ENCODE data around the gene DLX1.
"Not testable (repeated sequence)": the region's sequence is repeated elsewhere in the genome, so short reads cannot be mapped to it uniquely, and the experiment has no call there.

The DLX1 gene

GRCh38 chr2:172098650-172099471 lies 13.6 kb downstream of the DLX1 start:
- no peak for DNase-seq (ENCODE audit: low read depth in 3 of 3)

- no peak for DNase-seq (ENCODE audit: low read depth in 3 of 3)
These were observed 14.3 kb downstream of the DLX1 start for GRCh38 chr2:172099472-172100079.

GRCh38 chr2:172100080-172100934 lies 15.0 kb downstream of the DLX1 start:
- DNase-seq (ENCODE audit: low read depth in 3 of 3): no peak

DNA sequence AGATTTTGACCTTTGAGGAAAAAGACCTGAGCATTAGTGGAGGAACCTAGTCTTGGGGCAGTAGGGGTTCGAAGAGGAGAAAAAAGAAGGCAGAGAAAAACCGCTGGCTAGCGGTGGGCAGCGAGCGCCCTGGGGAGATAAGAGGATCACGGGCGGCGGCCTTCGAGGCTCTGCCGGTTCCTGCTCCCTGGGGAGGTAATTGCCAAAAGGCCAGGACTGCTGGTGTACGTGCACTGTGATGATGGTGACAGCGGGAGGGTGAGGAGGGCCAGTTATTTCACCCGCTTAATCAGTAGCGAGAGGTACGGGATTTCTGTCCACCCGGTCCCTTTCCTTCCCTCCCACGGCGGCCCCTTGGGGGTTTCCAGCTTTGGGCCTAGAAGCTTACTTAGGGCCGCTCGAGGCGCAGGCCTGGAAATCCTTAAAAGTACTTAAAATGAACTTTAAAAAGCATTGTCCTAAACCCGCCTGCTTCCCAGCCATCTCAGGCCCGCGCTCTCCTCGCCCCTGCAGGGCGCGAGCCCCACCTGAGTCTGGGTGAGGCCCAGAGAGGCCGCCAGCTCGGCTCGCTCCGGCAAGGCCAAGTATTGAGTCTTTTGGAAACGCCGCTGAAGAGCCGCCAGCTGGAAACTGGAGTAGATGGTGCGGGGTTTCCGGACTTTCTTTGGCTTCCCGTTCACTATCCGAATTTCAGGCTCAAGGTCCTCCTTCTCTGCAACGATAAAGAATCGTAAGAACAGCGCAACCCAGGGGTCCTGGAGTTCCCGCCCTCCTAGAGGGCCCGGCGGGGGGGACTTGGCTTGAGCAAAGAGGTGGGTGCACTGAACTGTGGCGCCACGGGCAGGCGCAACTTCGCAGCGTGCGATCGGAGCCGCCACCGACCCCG lies 15.9 kb downstream of the DLX1 start:
- DNase-seq (ENCODE audit: low read depth in 3 of 3): no peak

- DNase-seq (ENCODE audit: low read depth in 3 of 3): no peak
These were observed 16.6 kb downstream of the DLX1 start for GRCh38 chr2:172101821-172102390.

DNA sequence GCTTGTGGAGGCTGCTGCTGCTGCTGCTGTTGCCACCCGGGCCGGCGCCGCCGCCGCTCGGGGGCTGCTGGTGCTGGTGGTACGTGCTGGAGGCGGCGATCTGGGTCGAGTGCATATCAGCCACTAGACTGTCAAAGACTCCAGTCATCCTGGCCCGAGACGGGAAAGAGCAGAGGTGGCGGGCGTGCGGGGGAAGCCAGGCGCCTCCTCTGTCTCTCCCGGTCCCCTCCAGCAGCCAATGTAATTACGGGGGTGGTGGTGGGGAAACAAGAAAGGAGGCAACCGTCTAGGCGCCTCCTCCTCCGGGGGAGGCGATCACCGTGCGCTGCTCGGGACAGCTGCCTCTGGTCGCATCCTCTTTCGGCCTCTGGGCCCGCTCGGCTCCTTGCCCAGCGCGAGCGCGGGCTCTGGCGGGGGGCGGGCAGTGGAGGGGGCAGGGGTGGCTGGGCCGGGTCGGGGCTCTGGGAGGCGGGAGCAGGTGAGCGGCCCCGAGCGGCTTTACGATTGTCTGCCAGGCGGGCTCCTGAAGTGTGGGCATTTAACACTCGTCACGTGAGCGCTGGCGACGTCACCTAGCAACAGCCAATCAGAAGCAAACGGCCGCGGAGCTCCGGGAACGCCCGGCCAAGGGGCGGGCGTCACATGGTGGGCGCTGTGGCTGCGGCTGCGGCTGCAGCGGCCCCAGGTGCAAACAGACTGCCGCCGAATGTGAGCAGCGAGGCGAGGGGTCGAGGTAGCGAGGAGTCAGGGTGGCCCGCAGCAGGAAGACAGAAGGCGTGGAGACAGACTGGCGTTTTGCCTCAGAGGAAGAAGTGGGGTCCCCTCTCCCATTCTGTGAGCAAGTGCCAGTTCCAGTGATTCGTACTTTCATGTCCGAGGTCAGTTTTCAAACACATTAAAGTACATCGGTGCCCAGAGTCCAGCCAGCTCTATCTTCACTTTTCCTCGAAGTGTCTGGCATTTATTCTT lies 17.4 kb downstream of the DLX1 start, which contains the start of gene DLX2:
TSS of gene DLX2 (minus strand) at position 510 of the 969 bp plus-strand sequence. CDS start at position 148, 362 bp downstream.
- peak in 1 of 3 experiments; percentile 80 for DNase-seq (ENCODE audit: low read depth in 3 of 3)

- DNase-seq (ENCODE audit: low read depth in 3 of 3): peak in 1 of 3 experiments; percentile 67
These were observed 18.4 kb downstream of the DLX1 start for GRCh38 chr2:172103471-172104272.

- DNase-seq (ENCODE audit: low read depth in 3 of 3): no peak
These were observed 20.3 kb downstream of the DLX1 start for GRCh38 chr2:172105471-172106107.

- no peak for DNase-seq (ENCODE audit: low read depth in 3 of 3)
These were observed 21.0 kb downstream of the DLX1 start for GRCh38 chr2:172106108-172106961.

DNA sequence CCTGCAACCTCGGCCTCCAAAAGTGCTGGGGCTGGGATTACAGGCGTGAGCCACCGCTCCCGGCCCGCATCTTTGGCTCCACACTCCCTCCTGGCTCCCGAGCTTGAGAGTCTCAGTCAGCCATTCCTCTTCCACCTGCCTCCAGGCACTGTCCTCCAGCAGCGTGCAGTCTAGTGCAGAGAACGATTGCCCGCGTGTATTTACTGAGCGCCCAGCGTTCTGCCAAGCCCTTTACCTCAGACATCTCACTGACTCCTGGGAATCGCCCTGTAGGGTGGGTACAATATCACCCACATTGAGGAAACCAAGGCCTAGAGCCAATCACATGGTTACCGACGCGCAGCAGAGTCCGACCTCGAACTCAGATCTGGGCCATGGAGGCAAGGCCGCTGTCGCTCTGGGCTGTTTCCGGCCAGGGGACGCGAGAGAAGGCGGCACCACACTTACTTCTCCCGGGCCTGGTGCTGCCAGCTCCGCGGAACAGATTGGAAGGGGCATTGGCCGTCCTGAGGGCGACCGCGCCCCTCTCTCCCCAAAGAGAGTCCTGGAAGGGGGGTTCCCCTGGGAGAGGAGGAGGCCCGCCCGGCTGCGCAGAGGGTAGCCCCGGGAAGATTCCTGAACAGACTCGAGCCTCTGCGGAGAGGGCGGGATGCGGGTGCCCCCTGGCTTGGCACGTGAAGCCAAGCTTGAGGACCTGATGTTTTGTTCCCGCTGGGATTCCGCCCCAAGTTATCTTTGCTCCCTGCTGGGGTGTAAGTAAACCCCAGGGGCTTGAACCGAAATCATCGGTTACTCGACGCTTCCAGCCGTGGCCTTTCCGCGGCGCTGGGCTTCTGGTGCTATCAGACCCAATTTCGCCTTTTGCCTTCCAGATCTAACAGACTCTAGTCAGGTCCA lies 22.6 kb downstream of the DLX1 start:
- no peak for DNase-seq (ENCODE audit: low read depth in 3 of 3)

DNA sequence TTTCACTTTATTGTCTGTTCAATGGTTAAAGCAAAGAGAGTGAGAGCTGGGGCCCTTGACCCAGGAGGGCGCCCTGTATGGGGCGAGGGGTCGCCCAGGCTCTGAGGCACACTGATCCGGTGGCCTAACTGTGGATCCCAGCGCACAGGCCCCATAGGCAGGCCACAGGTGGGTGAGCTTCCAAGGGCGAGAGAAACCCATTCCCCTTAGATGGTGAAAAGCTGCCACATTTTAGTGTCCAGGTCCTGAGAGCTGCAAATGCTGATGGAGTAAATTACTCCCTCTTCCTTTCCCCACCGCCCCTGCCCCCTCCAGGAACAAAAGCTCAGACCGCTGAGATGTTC lies 23.3 kb downstream of the DLX1 start:
- DNase-seq (ENCODE audit: low read depth in 3 of 3): no peak

DNA sequence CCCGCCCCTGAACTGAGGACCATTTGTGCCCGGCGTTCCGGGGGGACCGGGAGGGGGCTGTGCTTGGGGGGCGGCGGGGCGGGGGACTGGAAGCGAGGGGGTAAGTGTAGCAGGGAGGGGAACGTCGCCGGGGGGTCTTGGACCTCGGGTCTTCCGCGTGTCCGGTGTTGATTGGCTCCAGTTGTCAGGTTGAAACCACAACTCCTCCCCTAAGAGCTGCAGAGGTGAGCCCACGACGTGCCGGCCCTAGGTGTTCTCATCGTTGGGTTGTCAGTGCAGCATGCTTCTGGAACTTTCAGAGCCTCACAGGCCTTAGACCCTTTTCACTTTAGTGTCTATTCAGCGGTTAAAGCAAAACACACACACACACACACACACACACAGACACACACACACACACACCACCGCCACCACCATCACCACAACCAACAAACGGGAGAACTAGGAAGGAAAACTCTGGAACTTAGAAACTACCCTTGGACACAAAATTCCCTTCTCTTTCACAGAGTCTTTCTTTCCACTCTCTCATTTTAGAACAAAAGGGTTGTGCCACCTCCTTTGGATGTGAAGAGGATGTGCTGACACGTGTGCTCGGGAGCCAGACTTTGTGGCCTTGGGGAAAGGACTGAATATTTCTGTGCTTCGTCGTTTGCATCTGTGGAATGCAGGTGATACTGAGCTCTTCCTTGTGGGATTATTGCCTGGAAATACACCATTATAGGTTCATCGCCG lies 24.1 kb downstream of the DLX1 start:
- no peak for DNase-seq (ENCODE audit: low read depth in 3 of 3)

DNA sequence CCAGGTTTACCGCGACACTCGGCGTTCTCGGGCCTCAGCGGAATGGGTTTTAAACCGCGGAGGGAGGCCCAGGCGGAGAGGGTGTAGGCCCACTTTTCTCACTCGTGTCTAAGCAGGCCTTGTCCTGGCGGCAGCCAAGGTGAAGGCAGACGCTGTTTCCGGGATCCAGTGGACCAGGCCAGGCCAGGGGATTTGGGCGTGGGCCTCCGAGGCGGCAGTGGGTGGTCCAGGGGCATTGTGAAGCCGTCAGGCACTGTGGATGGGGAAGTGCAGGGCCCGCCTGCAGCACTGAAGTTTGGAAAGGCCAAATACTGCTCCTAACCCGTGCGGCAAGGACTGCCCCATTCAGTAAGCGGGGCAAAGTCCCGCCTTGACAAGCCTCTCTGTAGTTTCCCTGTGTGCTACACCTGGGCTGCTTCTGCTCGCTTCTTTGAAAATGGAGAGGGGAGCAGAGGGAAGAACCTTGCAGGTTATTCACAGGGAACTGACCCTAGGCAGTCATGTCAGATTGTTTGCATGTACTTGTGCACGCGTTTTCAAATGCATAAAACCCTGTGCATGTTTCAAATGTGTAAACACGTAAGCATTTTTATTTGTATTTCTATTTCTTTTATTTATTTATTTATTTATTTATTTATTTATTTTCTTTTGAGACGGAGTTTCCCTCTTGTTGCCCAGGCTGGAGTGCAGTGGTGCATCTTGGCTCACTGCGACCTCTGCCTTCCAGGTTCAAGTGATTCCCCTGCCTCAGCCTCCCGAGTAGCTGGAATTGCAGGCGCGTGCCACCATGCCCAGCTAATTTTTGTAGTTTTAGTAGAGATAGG lies 24.9 kb downstream of the DLX1 start:
- no peak for DNase-seq (ENCODE audit: low read depth in 3 of 3)

GRCh38 chr2:172113617-172114016 lies 28.3 kb downstream of the DLX1 start:
- no peak for DNase-seq (ENCODE audit: low read depth in 3 of 3)

- DNase-seq (ENCODE audit: low read depth in 3 of 3): not testable (repeated sequence)
These were observed 28.9 kb downstream of the DLX1 start for GRCh38 chr2:172114176-172114575.
